ENCODE measurements around the gene MTOR. TPM values are rescaled to one million over a fixed set of nuclear protein-coding genes. Genes with fewer than 3 reads are reported as not detected.

The MTOR gene
- polyA plus RNA-seq, 1 of the 3 experiments (the other 2 are of a cell fraction), result 20.9 TPM

DNA sequence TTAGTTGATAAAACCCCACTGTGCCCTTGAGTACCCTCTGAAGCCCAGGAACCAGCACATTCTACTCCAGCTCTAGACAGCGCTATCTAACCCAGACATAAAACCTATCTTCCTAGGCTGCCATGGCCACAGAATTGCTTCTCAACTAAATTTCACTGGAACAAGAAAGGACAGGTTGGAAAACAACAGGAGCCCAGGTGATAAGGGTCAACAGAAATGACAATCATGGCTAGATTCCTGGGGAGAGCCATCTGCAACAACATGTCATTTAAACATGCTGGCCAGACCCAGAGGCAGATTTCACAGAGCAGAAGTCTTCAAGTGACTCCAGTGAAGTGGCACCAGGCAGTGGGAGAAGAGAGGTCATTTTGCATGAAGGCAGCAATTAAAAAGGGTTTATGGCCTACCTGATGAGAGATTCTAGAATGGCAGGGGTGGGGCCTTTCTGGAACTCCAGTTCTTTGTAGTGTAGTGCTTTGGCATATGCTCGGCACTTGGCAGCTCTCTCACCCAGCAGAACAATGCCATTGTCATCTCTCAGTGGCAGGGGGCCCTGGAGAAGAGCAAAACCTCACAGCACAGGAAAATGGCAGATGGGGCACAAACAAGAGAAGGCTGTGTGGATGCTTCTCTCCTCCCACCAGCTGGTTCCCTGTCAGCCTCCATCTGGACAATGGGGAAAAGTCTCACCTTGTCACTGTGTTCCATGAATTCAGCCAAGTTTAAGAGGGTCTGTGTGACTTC is 63.3 kb downstream of the MTOR start:
- H3K4me1 ChIP-seq (ENCODE audit: control insufficient read depth in 1 of 2, insufficient read depth in 2 of 2, low read depth in 1 of 2, low read length in 1 of 2), result peaks cover 0 to 10% of the 10 kb centered on the region in 2 experiments; a peak in 2 of 4 replicates
- 91% methylated on average over 2 of the region's 2 CpGs for WGBS (ENCODE audit: low lambda C conversion rate)
- H2AFZ ChIP-seq (ENCODE audit: low read depth), result no peak overlapping the region
- DNase-seq, result peak; percentile 34
- ChIA-PET POLR2A (no interaction called here), CTCF (interaction anchor here (0.5 to 3.6 kb wide), 5 partner anchors 9 to 161 kb away, joined by 3 to 18 read pairs (median 3); partner anchors contain the start of genes ANGPTL7 and MTOR)
- H3K27me3 ChIP-seq (ENCODE audit: insufficient read depth), result no peaks in the 10 kb centered on the region
- no peaks in the 10 kb centered on the region for H4K20me1 ChIP-seq (ENCODE audit: insufficient read depth)
- H3K9ac ChIP-seq, result no peak overlapping the region
- H3K9me3 ChIP-seq, result no peaks in the 10 kb centered on the region
- H3K4me2 ChIP-seq, result no peak overlapping the region
- no peak overlapping the region for H3K4me3 ChIP-seq (ENCODE audit: low read depth in 2 of 2, low read length in 1 of 2)
- no peaks in the 10 kb centered on the region for H3F3A ChIP-seq (replicated peaks; ENCODE audit: insufficient read depth)
- H3K36me3 ChIP-seq (replicated peaks in 1 of 2; ENCODE audit: control insufficient read depth in 1 of 2, insufficient read depth in 2 of 2, low read length in 1 of 2), result peaks cover 26 to 52% of the 10 kb centered on the region in 2 experiments
- H3K27ac ChIP-seq (ENCODE audit: low read depth in 2 of 2, low read length in 1 of 2), result peak overlapping the region in 1 of 2 experiments; percentile 74; a peak in 2 of 4 replicates
- TF ChIP-seq, protein P1, sequence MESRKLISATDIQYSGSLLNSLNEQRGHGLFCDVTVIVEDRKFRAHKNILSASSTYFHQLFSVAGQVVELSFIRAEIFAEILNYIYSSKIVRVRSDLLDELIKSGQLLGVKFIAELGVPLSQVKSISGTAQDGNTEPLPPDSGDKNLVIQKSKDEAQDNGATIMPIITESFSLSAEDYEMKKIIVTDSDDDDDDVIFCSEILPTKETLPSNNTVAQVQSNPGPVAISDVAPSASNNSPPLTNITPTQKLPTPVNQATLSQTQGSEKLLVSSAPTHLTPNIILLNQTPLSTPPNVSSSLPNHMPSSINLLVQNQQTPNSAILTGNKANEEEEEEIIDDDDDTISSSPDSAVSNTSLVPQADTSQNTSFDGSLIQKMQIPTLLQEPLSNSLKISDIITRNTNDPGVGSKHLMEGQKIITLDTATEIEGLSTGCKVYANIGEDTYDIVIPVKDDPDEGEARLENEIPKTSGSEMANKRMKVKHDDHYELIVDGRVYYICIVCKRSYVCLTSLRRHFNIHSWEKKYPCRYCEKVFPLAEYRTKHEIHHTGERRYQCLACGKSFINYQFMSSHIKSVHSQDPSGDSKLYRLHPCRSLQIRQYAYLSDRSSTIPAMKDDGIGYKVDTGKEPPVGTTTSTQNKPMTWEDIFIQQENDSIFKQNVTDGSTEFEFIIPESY (IDR thresholded peaks at IDR 0.05; ENCODE audit: borderline replicate concordance, low read depth), result no peak
- TF ChIP-seq FOXJ3 (CRISPR knock-in tag; IDR thresholded peaks at IDR 0.05) (no peak), CHD2 (IDR thresholded peaks at IDR 0.05; ENCODE audit: low read length, partially characterized antibody) (no peak), TCF12 (IDR thresholded peaks at IDR 0.05) (no peak)
- TF ChIP-seq, protein P2, sequence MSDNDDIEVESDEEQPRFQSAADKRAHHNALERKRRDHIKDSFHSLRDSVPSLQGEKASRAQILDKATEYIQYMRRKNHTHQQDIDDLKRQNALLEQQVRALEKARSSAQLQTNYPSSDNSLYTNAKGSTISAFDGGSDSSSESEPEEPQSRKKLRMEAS (IDR thresholded peaks at IDR 0.05; ENCODE audit: low read depth), result no peak
- H3K9me2 ChIP-seq, result no peaks in the 10 kb centered on the region
- no peaks in the 10 kb centered on the region for H3K79me2 ChIP-seq (ENCODE audit: insufficient read depth)

DNA sequence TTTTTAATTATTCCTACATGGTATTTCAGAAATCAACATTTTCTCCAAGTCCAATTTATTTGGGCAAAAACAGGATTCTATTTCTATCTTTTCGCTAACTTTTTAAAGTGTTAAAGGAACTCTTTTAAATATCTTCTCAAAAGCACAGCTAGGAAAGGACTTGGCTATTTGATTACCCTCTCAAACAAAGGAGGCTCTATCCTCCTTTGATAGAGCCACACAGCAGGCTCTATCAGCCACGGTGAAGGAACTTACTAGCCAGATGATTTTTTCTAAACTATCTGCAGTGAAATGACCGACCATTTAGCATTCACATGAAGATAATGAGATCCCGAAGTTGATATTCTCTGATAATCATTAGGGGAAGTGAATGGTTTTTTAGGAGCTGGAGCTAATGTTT is 64.1 kb downstream of the MTOR start:
- H3K9ac ChIP-seq, result no peak overlapping the region
- peaks cover 0 to 10% of the 10 kb centered on the region in 2 experiments; a peak in 2 of 4 replicates for H3K4me1 ChIP-seq (ENCODE audit: control insufficient read depth in 1 of 2, insufficient read depth in 2 of 2, low read depth in 1 of 2, low read length in 1 of 2)
- TF ChIP-seq RCOR1 (IDR thresholded peaks at IDR 0.05; ENCODE audit: low read length), result no peak
- TF ChIP-seq FOSL2 (IDR thresholded peaks at IDR 0.05; ENCODE audit: borderline replicate concordance, low read depth), result no peak
- peak; percentile 8; the same call in 1 of the 2 replicates for TF ChIP-seq MXI1 (IDR thresholded peaks at IDR 0.05; ENCODE audit: low read depth, low read length)
- TF ChIP-seq ELF1 (IDR thresholded peaks at IDR 0.05), result no peak
- H3K36me3 ChIP-seq (replicated peaks in 1 of 2; ENCODE audit: control insufficient read depth in 1 of 2, insufficient read depth in 2 of 2, low read length in 1 of 2), result peaks cover 24 to 54% of the 10 kb centered on the region in 2 experiments
- no peaks in the 10 kb centered on the region for H4K20me1 ChIP-seq (ENCODE audit: insufficient read depth)
- peak; percentile 46 for DNase-seq
- H3K4me3 ChIP-seq (ENCODE audit: low read depth in 2 of 2, low read length in 1 of 2), result no peak overlapping the region
- POLR2A ChIA-PET, result interaction anchor here (0.6 kb wide), 1 partner anchor 128 kb away, joined by 4 read pairs; no protein-coding TSS in a partner anchor
- 44% methylated on average over 4 of the region's 4 CpGs for WGBS (ENCODE audit: low lambda C conversion rate)
- peak overlapping the region in 1 of 2 experiments; percentile 74; a peak in 2 of 4 replicates for H3K27ac ChIP-seq (ENCODE audit: low read depth in 2 of 2, low read length in 1 of 2)
- H3F3A ChIP-seq (replicated peaks; ENCODE audit: insufficient read depth), result no peaks in the 10 kb centered on the region
- no peaks in the 10 kb centered on the region for H3K9me2 ChIP-seq
- H3K79me2 ChIP-seq (ENCODE audit: insufficient read depth), result no peaks in the 10 kb centered on the region
- no peaks in the 10 kb centered on the region for H3K27me3 ChIP-seq (ENCODE audit: insufficient read depth)
- H3K9me3 ChIP-seq, result no peaks in the 10 kb centered on the region
- H2AFZ ChIP-seq (ENCODE audit: low read depth), result no peak overlapping the region
- CTCF ChIA-PET, result interaction anchor here (1.1 to 3.6 kb wide), 4 partner anchors 9 to 161 kb away, joined by 3 to 18 read pairs (median 6); partner anchors contain the start of genes ANGPTL7 and MTOR
- H3K4me2 ChIP-seq, result no peak overlapping the region
